Measurements from ENCODE around the gene KCNH3. TPM values are rescaled to one million over a fixed set of nuclear protein-coding genes. Genes with fewer than 3 reads are reported as not detected.
A peak's percentile ranks its signal among the peaks of the same experiment; 100 is the strongest.

The KCNH3 gene
- total RNA-seq, 1 donor from 2014 or later: 1.6 TPM

DNA sequence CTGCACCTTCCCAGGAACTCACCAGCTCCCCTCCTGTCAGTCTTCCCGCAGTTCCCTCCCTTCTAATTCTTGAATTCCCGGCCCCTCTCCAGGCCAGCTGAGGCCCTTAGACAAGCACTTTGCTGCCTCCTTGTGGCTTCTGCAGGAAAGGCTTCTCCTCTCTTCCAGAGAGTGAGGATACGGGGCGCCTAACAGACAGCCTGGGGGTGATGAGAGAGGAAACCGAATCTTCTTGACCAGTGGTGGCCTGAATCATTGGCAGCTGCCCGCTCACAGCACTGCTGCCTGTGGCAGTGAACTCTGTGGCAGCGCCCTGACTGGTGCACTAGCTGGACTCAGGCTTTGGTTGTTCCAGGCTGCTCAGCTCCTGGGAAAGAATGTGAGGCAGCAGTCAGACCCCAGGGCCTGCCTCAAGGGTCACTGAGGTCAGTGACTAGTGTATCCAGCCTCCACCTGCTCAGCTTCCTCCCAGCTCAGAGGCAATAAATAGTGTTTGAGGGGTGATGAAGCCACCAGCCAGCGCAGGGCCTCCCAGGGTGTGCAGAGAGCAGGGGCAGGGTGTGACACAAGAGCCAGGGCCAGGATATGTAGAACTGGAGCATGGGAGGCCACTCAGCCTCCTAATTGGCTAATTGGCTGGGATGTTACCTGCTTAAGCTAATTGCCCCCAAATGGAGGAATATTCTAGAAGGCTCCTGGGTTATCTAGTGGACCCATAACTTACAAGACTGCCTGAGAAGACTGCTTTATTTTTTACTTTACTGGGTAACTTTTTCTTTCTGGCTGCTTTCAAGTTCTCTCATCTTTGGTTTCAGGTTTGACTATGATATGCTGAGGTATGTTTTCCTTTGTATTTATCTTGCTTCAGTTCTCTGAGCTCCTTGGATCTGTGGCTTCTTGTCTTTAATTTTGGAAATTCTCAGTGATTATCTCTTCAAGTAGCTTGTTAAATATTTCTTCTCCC is 42.0 kb downstream of the KCNH3 start:
- peaks cover 4% of the 10 kb centered on the region for H3K36me3 Mint-ChIP-seq (ENCODE audit: low read depth)
- no peaks in the 10 kb centered on the region for H3K9me3 Mint-ChIP-seq
- no peaks in the 10 kb centered on the region for H3K27me3 Mint-ChIP-seq (ENCODE audit: insufficient read depth)
- peak overlapping the region; percentile 3 for H3K27ac Mint-ChIP-seq
- peaks cover 23% of the 10 kb centered on the region for H3K4me1 Mint-ChIP-seq (ENCODE audit: low read depth)
- DNase-seq (ENCODE audit: low spot score): peak; percentile 36
- intact Hi-C loops (cut with micrococcal nuclease): loop anchor here (1.0 to 5.0 kb wide), 4 partner anchors 13 to 223 kb away; partner anchors contain the start of gene MCRS1
- no peak overlapping the region for H3K4me3 Mint-ChIP-seq

DNA sequence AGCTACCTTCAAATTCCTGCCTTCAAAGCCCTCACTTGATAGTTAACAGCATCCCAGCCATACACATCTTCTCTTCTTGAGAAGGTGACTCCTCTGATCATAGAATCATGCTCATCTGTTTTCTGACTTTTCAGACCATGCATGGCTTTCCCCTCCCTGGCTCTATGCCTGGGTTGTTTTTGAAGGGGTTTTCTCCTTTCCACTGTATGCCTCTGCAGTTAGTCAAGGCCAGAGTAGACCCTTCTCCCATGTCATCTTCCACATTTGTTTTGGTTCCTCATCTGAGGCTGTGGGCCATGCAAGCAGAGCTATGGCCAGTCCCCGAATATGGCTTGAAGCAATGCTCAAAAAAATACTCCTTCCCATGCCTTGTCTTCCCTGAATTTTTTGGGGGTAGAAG is 43.4 kb downstream of the KCNH3 start:
- no peak for DNase-seq (ENCODE audit: low spot score)
- Mint-ChIP-seq H3K27me3 (ENCODE audit: insufficient read depth) (no peaks in the 10 kb centered on the region), H3K9me3 (no peaks in the 10 kb centered on the region), H3K4me3 (no peak overlapping the region), H3K4me1 (ENCODE audit: low read depth) (peaks cover 23% of the 10 kb centered on the region), H3K27ac (no peak overlapping the region), H3K36me3 (ENCODE audit: low read depth) (no peaks in the 10 kb centered on the region)
- intact Hi-C loops (cut with micrococcal nuclease): loop anchor here (5.0 kb wide), 1 partner anchor 70 kb away; no protein-coding TSS in a partner anchor

DNA sequence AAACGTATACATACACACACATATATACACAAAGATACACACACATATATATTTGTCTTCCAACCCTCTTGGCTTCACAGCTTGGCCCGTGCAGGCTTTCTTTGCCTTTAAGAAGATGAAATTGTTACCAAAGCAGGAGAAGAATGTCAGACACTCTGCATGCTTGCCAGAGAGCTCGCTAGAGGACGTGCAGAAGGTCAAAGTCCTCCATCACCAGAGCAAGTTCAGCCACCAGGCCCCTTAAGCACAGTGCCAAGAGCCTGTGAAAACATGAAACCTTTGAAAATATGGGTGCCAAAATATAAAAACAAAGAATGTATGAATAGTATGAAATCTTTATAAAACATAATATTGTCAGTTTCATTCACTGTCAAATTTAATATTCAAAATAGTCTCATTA is 44.0 kb downstream of the KCNH3 start:
- peaks cover 23% of the 10 kb centered on the region for H3K4me1 Mint-ChIP-seq (ENCODE audit: low read depth)
- H3K4me3 Mint-ChIP-seq: no peak overlapping the region
- intact Hi-C loops (cut with micrococcal nuclease): loop anchor here (5.0 kb wide), 1 partner anchor 71 kb away; no protein-coding TSS in a partner anchor
- no peak for DNase-seq (ENCODE audit: low spot score)
- no peaks in the 10 kb centered on the region for H3K36me3 Mint-ChIP-seq (ENCODE audit: low read depth)
- no peaks in the 10 kb centered on the region for H3K27me3 Mint-ChIP-seq (ENCODE audit: insufficient read depth)
- no peak overlapping the region for H3K27ac Mint-ChIP-seq
- H3K9me3 Mint-ChIP-seq: no peaks in the 10 kb centered on the region

DNA sequence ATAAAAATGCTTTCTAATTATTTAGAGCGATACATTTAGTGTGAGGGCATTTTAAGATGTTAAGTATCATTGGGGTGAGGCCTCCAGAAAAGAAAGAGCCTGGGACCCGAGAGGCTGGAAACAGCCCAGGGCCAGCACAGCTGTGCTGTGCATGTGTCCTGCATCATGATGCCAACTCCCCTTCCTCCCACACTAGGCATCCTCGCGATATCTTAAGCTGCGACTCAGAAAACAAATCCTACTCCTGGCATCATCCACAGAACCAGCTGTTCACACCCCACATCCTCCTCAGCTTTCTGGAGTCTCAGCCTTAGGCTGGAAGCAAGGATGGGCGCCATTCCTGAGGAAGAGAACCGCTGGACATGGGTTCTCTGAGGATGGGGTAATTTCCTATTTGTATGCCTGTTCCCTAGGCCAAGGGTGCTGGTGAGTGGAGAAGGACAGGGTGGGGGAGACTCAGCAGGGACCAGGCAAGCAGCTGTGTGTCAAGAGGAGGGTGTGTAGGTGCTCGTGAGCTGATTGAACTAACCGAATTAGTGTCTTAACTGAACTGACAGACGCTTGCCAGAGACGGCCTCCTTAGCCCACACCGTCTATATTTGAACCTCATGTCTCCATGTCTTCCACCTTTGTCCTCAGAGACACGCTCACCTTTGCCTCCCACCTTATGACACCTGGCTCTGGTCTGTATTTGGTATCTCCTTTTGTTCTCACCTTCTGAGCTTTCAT is 44.7 kb downstream of the KCNH3 start:
- no peak for DNase-seq (ENCODE audit: low spot score)
- H3K4me1 Mint-ChIP-seq (ENCODE audit: low read depth): peaks cover 23% of the 10 kb centered on the region
- no peaks in the 10 kb centered on the region for H3K9me3 Mint-ChIP-seq
- intact Hi-C loops (cut with micrococcal nuclease): loop anchor here (5.0 kb wide), 1 partner anchor 71 kb away; no protein-coding TSS in a partner anchor
- H3K4me3 Mint-ChIP-seq: no peak overlapping the region
- no peak overlapping the region for H3K27ac Mint-ChIP-seq
- H3K27me3 Mint-ChIP-seq (ENCODE audit: insufficient read depth): no peaks in the 10 kb centered on the region
- H3K36me3 Mint-ChIP-seq (ENCODE audit: low read depth): no peaks in the 10 kb centered on the region

- Mint-ChIP-seq H3K27ac (no peak overlapping the region), H3K4me1 (ENCODE audit: low read depth) (peaks cover 23% of the 10 kb centered on the region), H3K9me3 (no peaks in the 10 kb centered on the region), H3K4me3 (no peak overlapping the region), H3K27me3 (ENCODE audit: insufficient read depth) (no peaks in the 10 kb centered on the region), H3K36me3 (ENCODE audit: low read depth) (no peaks in the 10 kb centered on the region)
- DNase-seq (ENCODE audit: low spot score): no peak
- intact Hi-C loops (cut with micrococcal nuclease): loop anchor here (5.0 kb wide), 1 partner anchor 72 kb away; no protein-coding TSS in a partner anchor
Observed at GRCh38 chr12:49584591-49584990, 45.8 kb downstream of the KCNH3 start.

DNA sequence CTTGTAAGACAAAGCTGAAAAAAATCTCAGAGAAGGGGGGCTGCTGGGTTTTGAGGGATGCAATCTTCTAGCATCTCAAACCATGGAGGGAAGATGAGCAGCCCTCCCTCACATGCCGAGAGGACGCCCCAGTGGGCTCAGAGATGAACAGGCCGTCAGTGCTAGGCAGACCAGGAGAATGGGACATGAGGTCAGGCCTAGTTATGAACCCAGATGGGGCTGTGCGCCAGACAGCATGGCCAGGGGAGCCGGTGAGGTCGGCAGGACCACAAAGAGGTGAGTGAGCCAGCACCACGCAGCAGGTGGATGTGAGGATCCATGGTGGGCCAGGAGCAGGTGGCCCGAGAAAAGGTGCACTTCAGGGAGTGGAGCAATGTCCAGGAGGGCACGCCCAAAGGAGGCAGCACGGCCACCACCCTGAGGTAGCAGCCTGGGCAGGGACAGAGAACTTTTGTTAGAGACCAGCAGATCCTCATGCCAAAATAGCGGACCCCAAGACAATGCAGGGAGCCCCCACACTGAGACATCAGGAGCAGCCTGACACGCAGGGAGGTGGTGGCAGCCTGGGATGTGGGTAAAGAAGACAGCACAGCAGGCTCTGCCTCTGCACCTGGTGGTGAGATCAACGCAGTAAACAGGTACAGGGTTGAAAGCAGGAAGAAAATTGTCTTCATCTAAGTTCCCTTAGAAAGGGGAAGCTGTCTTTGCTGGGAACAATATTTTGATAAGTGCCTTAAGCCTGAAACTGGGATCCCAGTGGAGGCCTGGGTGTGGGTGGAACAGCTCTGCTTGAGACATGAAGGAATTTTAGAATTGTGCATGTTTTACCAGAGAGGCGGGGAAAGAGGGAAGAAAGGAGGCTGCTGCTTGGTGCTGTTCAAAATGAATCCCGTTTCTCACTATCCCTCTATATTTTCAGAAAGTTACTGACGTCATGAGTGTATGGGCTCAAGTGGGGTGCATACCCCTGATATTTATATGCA is 46.9 kb downstream of the KCNH3 start:
- Mint-ChIP-seq H3K36me3 (ENCODE audit: low read depth) (peaks cover 2% of the 10 kb centered on the region), H3K27me3 (ENCODE audit: insufficient read depth) (no peaks in the 10 kb centered on the region)
- intact Hi-C loops (cut with micrococcal nuclease): no loop called here

GRCh38 chr12:49587174-49587908 is 48.5 kb downstream of the KCNH3 start:
- H3K4me1 Mint-ChIP-seq (ENCODE audit: low read depth): peaks cover under 1% of the 10 kb centered on the region
- H3K9me3 Mint-ChIP-seq: peaks cover 3% of the 10 kb centered on the region

More for the DNA sequence above, 46.9 kb downstream of the KCNH3 start:
- Mint-ChIP-seq H3K9me3 (peaks cover under 1% of the 10 kb centered on the region), H3K4me3 (no peak overlapping the region), H3K4me1 (ENCODE audit: low read depth) (peaks cover 17% of the 10 kb centered on the region), H3K27ac (no peak overlapping the region)
- no peak for DNase-seq (ENCODE audit: low spot score)

GRCh38 chr12:49588281-49588680 is 49.5 kb downstream of the KCNH3 start:
- intact Hi-C loops (cut with micrococcal nuclease): no loop called here
- H3K4me3 Mint-ChIP-seq: no peak overlapping the region
- peaks cover 4% of the 10 kb centered on the region for H3K36me3 Mint-ChIP-seq (ENCODE audit: low read depth)
- H3K9me3 Mint-ChIP-seq: peaks cover 3% of the 10 kb centered on the region
- no peak overlapping the region for H3K27ac Mint-ChIP-seq
- no peaks in the 10 kb centered on the region for H3K27me3 Mint-ChIP-seq (ENCODE audit: insufficient read depth)
- no peaks in the 10 kb centered on the region for H3K4me1 Mint-ChIP-seq (ENCODE audit: low read depth)
- no peak for DNase-seq (ENCODE audit: low spot score)

More at GRCh38 chr12:49587174-49587908, 48.5 kb downstream of the KCNH3 start:
- Mint-ChIP-seq H3K36me3 (ENCODE audit: low read depth) (peaks cover 4% of the 10 kb centered on the region), H3K27me3 (ENCODE audit: insufficient read depth) (no peaks in the 10 kb centered on the region), H3K27ac (no peak overlapping the region), H3K4me3 (no peak overlapping the region)
- no peak for DNase-seq (ENCODE audit: low spot score)
- intact Hi-C loops (cut with micrococcal nuclease): no loop called here

- no peak overlapping the region for H3K27ac Mint-ChIP-seq
- no peaks in the 10 kb centered on the region for H3K4me1 Mint-ChIP-seq (ENCODE audit: low read depth)
- intact Hi-C loops (cut with micrococcal nuclease): no loop called here
- peaks cover 4% of the 10 kb centered on the region for H3K36me3 Mint-ChIP-seq (ENCODE audit: low read depth)
- H3K27me3 Mint-ChIP-seq (ENCODE audit: insufficient read depth): no peaks in the 10 kb centered on the region
- peaks cover 3% of the 10 kb centered on the region for H3K9me3 Mint-ChIP-seq
- H3K4me3 Mint-ChIP-seq: no peak overlapping the region
- no peak for DNase-seq (ENCODE audit: low spot score)
Observed at GRCh38 chr12:49588721-49589516, 50.1 kb downstream of the KCNH3 start.

- Mint-ChIP-seq H3K36me3 (ENCODE audit: low read depth) (peaks cover 4% of the 10 kb centered on the region), H3K4me3 (no peak overlapping the region), H3K9me3 (no peaks in the 10 kb centered on the region), H3K27ac (no peak overlapping the region), H3K27me3 (ENCODE audit: insufficient read depth) (no peaks in the 10 kb centered on the region), H3K4me1 (ENCODE audit: low read depth) (no peaks in the 10 kb centered on the region)
- intact Hi-C loops (cut with micrococcal nuclease): no loop called here
- DNase-seq (ENCODE audit: low spot score): no peak
Observed at GRCh38 chr12:49598527-49598926, 59.7 kb downstream of the KCNH3 start.

- intact Hi-C loops (cut with micrococcal nuclease): no loop called here
- H3K36me3 Mint-ChIP-seq (ENCODE audit: low read depth): peaks cover 4% of the 10 kb centered on the region
- no peak overlapping the region for H3K27ac Mint-ChIP-seq
- H3K4me1 Mint-ChIP-seq (ENCODE audit: low read depth): no peaks in the 10 kb centered on the region
- no peak overlapping the region for H3K4me3 Mint-ChIP-seq
- no peak for DNase-seq (ENCODE audit: low spot score)
- no peaks in the 10 kb centered on the region for H3K9me3 Mint-ChIP-seq
- no peaks in the 10 kb centered on the region for H3K27me3 Mint-ChIP-seq (ENCODE audit: insufficient read depth)
Observed at GRCh38 chr12:49599961-49600360, 61.1 kb downstream of the KCNH3 start.

Measured in activated T-helper 1 cell treated with anti-CD3 and anti-CD28 coated beads, Interleukin-12 subunit alpha, Interleukin-12 subunit beta, Interleukin-2, Interleukin-4 antibody, amounts not matched to agents 30 ng/mL and 10 ng/mL and 1 ng/mL, durations not matched to agents 14 hours and 24 hours and 36 hours (primary cell).